HG03159 (cell line): Measurements from ENCODE around the gene IWS1.
"Not testable (repeated sequence)": the region's sequence is repeated elsewhere in the genome, so short reads cannot be mapped to it uniquely, and the experiment has no call there.

ENCODE experiments used
- ATAC-seq: cut with Tn5 transposase; IDR thresholded peaks from one replicate; pipeline ENCODE4 v1.9.1; 2021; ENCODE audit warnings: mild to moderate bottlenecking, moderate library complexity; ENCODE audit not compliant: unreplicated experiment

IWS1 gene

GRCh38 chr2:127561371-127561770 lies 35.1 kb upstream of the IWS1 start:
- no peak for ATAC-seq

GRCh38 chr2:127560931-127561280 lies 34.6 kb upstream of the IWS1 start:
- ATAC-seq: no peak

- no peak for ATAC-seq
Observed at GRCh38 chr2:127560201-127560930, 34.1 kb upstream of the IWS1 start.

GRCh38 chr2:127559454-127559853 lies 33.2 kb upstream of the IWS1 start:
- ATAC-seq: no peak

- ATAC-seq: no peak
Observed at GRCh38 chr2:127558911-127559310, 32.6 kb upstream of the IWS1 start.

- no peak for ATAC-seq
Observed at GRCh38 chr2:127552846-127553245, 26.6 kb upstream of the IWS1 start.

GRCh38 chr2:127552336-127552735 lies 26.0 kb upstream of the IWS1 start:
- no peak for ATAC-seq

- no peak for ATAC-seq
Observed at GRCh38 chr2:127551221-127551930, 25.1 kb upstream of the IWS1 start.

GRCh38 chr2:127546797-127547196 lies 20.5 kb upstream of the IWS1 start:
- ATAC-seq: no peak

- ATAC-seq: no peak
Observed at GRCh38 chr2:127545796-127546195, 19.5 kb upstream of the IWS1 start.

GRCh38 chr2:127545189-127545588 lies 18.9 kb upstream of the IWS1 start:
- ATAC-seq: no peak

- ATAC-seq: not testable (repeated sequence)
Observed at GRCh38 chr2:127543013-127543501, 16.8 kb upstream of the IWS1 start.

GRCh38 chr2:127542231-127542630 lies 15.9 kb upstream of the IWS1 start:
- no peak for ATAC-seq

GRCh38 chr2:127541809-127542208 lies 15.5 kb upstream of the IWS1 start:
- ATAC-seq: no peak

- ATAC-seq: no peak
Observed at GRCh38 chr2:127537644-127538043, 11.4 kb upstream of the IWS1 start.

GRCh38 chr2:127536707-127537541 lies 10.6 kb upstream of the IWS1 start:
- ATAC-seq: no peak

GRCh38 chr2:127535918-127536317 lies 9.6 kb upstream of the IWS1 start:
- ATAC-seq: no peak

GRCh38 chr2:127535422-127535901 lies 9.2 kb upstream of the IWS1 start, which contains the start of gene MYO7B:
TSS of gene MYO7B (plus strand) at chr2:127535683. CDS start at chr2:127559723, 24,040 bp downstream.
- ATAC-seq: no peak

GRCh38 chr2:127532296-127532695 lies 6.0 kb upstream of the IWS1 start:
- ATAC-seq: no peak

GRCh38 chr2:127531221-127531648 lies 4.9 kb upstream of the IWS1 start:
- no peak for ATAC-seq
